Dendritic cell treated with granulocyte-macrophage colony-stimulating factor and Interleukin-4, amounts not matched to agents 40 ng/mL and 50 ng/mL, for 4 days (primary cell): ENCODE data around the gene CCDC197.

ENCODE experiments used
- H3K27ac Mint-ChIP-seq: one replicate; pipeline ENCODE4 v1.8.0; 2022; ENCODE audit warnings: mild to moderate bottlenecking, mixed read lengths
- H3K27me3 Mint-ChIP-seq: one replicate; pipeline ENCODE4 v1.8.0; 2022; ENCODE audit warnings: mild to moderate bottlenecking, mixed read lengths
- H3K36me3 Mint-ChIP-seq: one replicate; pipeline ENCODE4 v1.8.0; 2022; ENCODE audit warnings: low read depth, mixed read lengths
- H3K4me1 Mint-ChIP-seq: one replicate; pipeline ENCODE4 v1.8.0; 2022; ENCODE audit warnings: low read depth, mixed read lengths
- H3K4me3 Mint-ChIP-seq: one replicate; pipeline ENCODE4 v1.8.0; 2022; ENCODE audit warnings: mild to moderate bottlenecking, moderate library complexity, mixed read lengths
- H3K9me3 Mint-ChIP-seq: one replicate; pipeline ENCODE4 v1.8.0; 2022; ENCODE audit warnings: mixed read lengths
- intact Hi-C: fragments of 100-400 bp; cut with micrococcal nuclease; formaldehyde crosslinking; loops from one replicate; pipeline ENCODE4 v1.15.0; 2022

The CCDC197 gene

GRCh38 chr14:94046696-94047250, 49.7 kb downstream of the CCDC197 start:
- intact Hi-C loops: no loop called here
- no peaks in the 10 kb centered on the region for H3K27me3 Mint-ChIP-seq
- H3K4me3 Mint-ChIP-seq: no peak overlapping the region
- H3K27ac Mint-ChIP-seq: no peak overlapping the region
- peaks cover 86% of the 10 kb centered on the region for H3K36me3 Mint-ChIP-seq
- no peaks in the 10 kb centered on the region for H3K9me3 Mint-ChIP-seq
- H3K4me1 Mint-ChIP-seq: no peaks in the 10 kb centered on the region

- Mint-ChIP-seq H3K9me3 (no peaks in the 10 kb centered on the region), H3K4me1 (no peaks in the 10 kb centered on the region), H3K27ac (no peak overlapping the region), H3K36me3 (peaks cover 94% of the 10 kb centered on the region), H3K27me3 (no peaks in the 10 kb centered on the region), H3K4me3 (no peak overlapping the region)
- intact Hi-C loops: no loop called here
Measured at GRCh38 chr14:94047581-94047980, 50.5 kb downstream of the CCDC197 start.

- H3K4me1 Mint-ChIP-seq: no peaks in the 10 kb centered on the region
- no peak overlapping the region for H3K4me3 Mint-ChIP-seq
- no peaks in the 10 kb centered on the region for H3K9me3 Mint-ChIP-seq
- H3K27ac Mint-ChIP-seq: no peak overlapping the region
- no peaks in the 10 kb centered on the region for H3K27me3 Mint-ChIP-seq
- intact Hi-C loops: no loop called here
- H3K36me3 Mint-ChIP-seq: peaks cover 99% of the 10 kb centered on the region
Measured at GRCh38 chr14:94048691-94049624, 51.9 kb downstream of the CCDC197 start.

- no peaks in the 10 kb centered on the region for H3K4me1 Mint-ChIP-seq
- intact Hi-C loops: no loop called here
- no peaks in the 10 kb centered on the region for H3K27me3 Mint-ChIP-seq
- H3K4me3 Mint-ChIP-seq: no peak overlapping the region
- H3K9me3 Mint-ChIP-seq: no peaks in the 10 kb centered on the region
- no peak overlapping the region for H3K27ac Mint-ChIP-seq
- H3K36me3 Mint-ChIP-seq: peaks cover 99% of the 10 kb centered on the region
Measured at GRCh38 chr14:94049625-94050023, 52.5 kb downstream of the CCDC197 start.

- no peaks in the 10 kb centered on the region for H3K27me3 Mint-ChIP-seq
- intact Hi-C loops: no loop called here
- no peaks in the 10 kb centered on the region for H3K4me1 Mint-ChIP-seq
- no peak overlapping the region for H3K27ac Mint-ChIP-seq
- peaks cover 99% of the 10 kb centered on the region for H3K36me3 Mint-ChIP-seq
- no peaks in the 10 kb centered on the region for H3K9me3 Mint-ChIP-seq
- no peak overlapping the region for H3K4me3 Mint-ChIP-seq
Measured at GRCh38 chr14:94050231-94050880, 53.3 kb downstream of the CCDC197 start.

- Mint-ChIP-seq H3K27ac (no peak overlapping the region), H3K9me3 (no peaks in the 10 kb centered on the region), H3K36me3 (peaks cover 99% of the 10 kb centered on the region), H3K4me1 (no peaks in the 10 kb centered on the region), H3K27me3 (no peaks in the 10 kb centered on the region), H3K4me3 (no peak overlapping the region)
- intact Hi-C loops: no loop called here
Measured at GRCh38 chr14:94051115-94051514, 54.0 kb downstream of the CCDC197 start.

- intact Hi-C loops: no loop called here
- no peak overlapping the region for H3K27ac Mint-ChIP-seq
- no peaks in the 10 kb centered on the region for H3K9me3 Mint-ChIP-seq
- H3K36me3 Mint-ChIP-seq: peaks cover 99% of the 10 kb centered on the region
- H3K4me3 Mint-ChIP-seq: no peak overlapping the region
- peaks cover 4% of the 10 kb centered on the region for H3K4me1 Mint-ChIP-seq
- H3K27me3 Mint-ChIP-seq: no peaks in the 10 kb centered on the region
Measured at GRCh38 chr14:94051779-94052178, 54.7 kb downstream of the CCDC197 start.

GRCh38 chr14:94052199-94052598, 55.1 kb downstream of the CCDC197 start:
- peaks cover 6% of the 10 kb centered on the region for H3K4me1 Mint-ChIP-seq
- intact Hi-C loops: no loop called here
- no peaks in the 10 kb centered on the region for H3K27me3 Mint-ChIP-seq
- H3K27ac Mint-ChIP-seq: no peak overlapping the region
- no peak overlapping the region for H3K4me3 Mint-ChIP-seq
- H3K9me3 Mint-ChIP-seq: no peaks in the 10 kb centered on the region
- H3K36me3 Mint-ChIP-seq: peaks cover 99% of the 10 kb centered on the region

GRCh38 chr14:94052662-94053061, 55.6 kb downstream of the CCDC197 start:
- no peaks in the 10 kb centered on the region for H3K9me3 Mint-ChIP-seq
- H3K4me3 Mint-ChIP-seq: no peak overlapping the region
- peaks cover 99% of the 10 kb centered on the region for H3K36me3 Mint-ChIP-seq
- H3K4me1 Mint-ChIP-seq: peaks cover 10% of the 10 kb centered on the region
- no peaks in the 10 kb centered on the region for H3K27me3 Mint-ChIP-seq
- intact Hi-C loops: no loop called here
- no peak overlapping the region for H3K27ac Mint-ChIP-seq

GRCh38 chr14:94054401-94054800, 57.3 kb downstream of the CCDC197 start:
- Mint-ChIP-seq H3K27me3 (no peaks in the 10 kb centered on the region), H3K4me1 (peaks cover 15% of the 10 kb centered on the region)

GRCh38 chr14:94054936-94055335, 57.8 kb downstream of the CCDC197 start:
- H3K9me3 Mint-ChIP-seq: no peaks in the 10 kb centered on the region
- intact Hi-C loops: no loop called here
- H3K4me3 Mint-ChIP-seq: no peak overlapping the region
- no peak overlapping the region for H3K27ac Mint-ChIP-seq
- H3K4me1 Mint-ChIP-seq: peaks cover 15% of the 10 kb centered on the region
- H3K36me3 Mint-ChIP-seq: peaks cover 98% of the 10 kb centered on the region
- no peaks in the 10 kb centered on the region for H3K27me3 Mint-ChIP-seq

More at GRCh38 chr14:94054401-94054800, 57.3 kb downstream of the CCDC197 start:
- intact Hi-C loops: no loop called here
- Mint-ChIP-seq H3K4me3 (no peak overlapping the region), H3K9me3 (no peaks in the 10 kb centered on the region), H3K36me3 (peaks cover 98% of the 10 kb centered on the region), H3K27ac (no peak overlapping the region)

- H3K36me3 Mint-ChIP-seq: peaks cover 98% of the 10 kb centered on the region
- no peaks in the 10 kb centered on the region for H3K9me3 Mint-ChIP-seq
- H3K4me3 Mint-ChIP-seq: no peak overlapping the region
- no peak overlapping the region for H3K27ac Mint-ChIP-seq
- intact Hi-C loops: no loop called here
- H3K4me1 Mint-ChIP-seq: peaks cover 15% of the 10 kb centered on the region
- no peaks in the 10 kb centered on the region for H3K27me3 Mint-ChIP-seq
Measured at GRCh38 chr14:94056579-94057308, 59.6 kb downstream of the CCDC197 start.

GRCh38 chr14:94058128-94058673, 61.1 kb downstream of the CCDC197 start:
- Mint-ChIP-seq H3K27ac (no peak overlapping the region), H3K4me3 (no peak overlapping the region), H3K27me3 (no peaks in the 10 kb centered on the region), H3K36me3 (peaks cover 98% of the 10 kb centered on the region), H3K4me1 (peaks cover 28% of the 10 kb centered on the region), H3K9me3 (no peaks in the 10 kb centered on the region)
- intact Hi-C loops: no loop called here
